GM18526 (cell line): Measurements from ENCODE around the gene WNK1.

Source experiments
- POLR2A ChIP-seq: IDR thresholded peaks from 3 replicates; pipeline ENCODE4 v1.6.1; 2011; ENCODE audit not compliant: insufficient read length; ENCODE audit errors: extremely low read depth

Gene WNK1

DNA sequence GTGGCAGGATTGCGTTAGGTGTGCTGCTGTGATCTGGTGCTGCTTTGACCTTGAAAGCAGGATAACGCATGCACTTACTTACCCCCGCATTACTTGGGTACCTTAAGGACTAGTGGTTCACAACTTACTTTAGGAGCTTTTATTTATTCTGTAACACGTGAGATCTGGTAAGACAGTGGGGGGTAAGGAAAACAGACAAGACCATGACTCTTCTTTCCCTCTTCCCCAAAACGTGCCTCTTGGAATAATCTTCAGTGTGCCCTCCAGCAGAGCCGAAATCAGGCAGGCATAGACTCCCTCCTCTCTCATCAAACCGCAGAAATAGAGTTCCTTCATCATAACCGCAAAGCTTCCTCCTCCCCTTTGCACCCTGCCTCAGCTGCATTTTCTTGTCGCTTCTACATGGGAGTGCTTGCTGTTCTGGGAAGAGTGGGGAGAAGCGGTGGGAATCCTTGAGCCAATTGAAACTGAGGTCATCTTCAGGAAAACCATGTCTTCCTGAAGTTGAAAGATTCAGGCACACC is 153.7 kb downstream of the WNK1 start:
- no peak for TF ChIP-seq POLR2A

DNA sequence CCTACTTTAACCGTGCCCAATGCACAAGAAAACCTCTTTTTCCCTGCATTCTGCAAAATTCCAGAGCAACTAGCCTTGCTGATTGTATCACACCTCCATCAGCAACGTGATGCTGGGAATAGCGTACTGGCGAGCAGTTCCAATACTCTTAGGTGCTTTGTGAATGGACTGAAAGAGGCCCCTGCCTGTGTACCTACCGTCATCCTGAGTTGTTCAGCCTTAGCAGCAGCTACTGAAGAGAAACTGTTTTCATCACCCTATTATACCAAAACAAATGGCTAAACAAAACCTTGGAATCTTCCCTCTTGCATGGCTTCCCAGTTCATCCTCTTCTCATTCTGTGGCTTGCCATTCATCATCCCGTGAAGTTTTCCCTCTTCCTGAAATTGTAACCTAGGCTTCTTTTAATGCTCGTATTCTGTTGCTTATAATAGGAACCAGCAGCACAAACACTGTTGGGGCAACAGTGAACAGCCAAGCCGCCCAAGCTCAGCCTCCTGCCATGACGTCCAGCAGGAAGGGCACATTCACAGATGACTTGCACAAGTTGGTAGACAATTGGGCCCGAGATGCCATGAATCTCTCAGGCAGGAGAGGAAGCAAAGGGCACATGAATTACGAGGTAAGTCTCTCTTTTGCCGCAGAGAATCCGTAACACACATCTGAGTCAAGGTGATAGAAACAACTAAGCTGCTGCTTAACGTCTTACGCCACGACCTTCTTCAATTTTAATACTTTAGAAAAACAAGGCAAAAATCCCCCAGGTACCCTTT is 155.2 kb downstream of the WNK1 start:
- TF ChIP-seq POLR2A = no peak

DNA sequence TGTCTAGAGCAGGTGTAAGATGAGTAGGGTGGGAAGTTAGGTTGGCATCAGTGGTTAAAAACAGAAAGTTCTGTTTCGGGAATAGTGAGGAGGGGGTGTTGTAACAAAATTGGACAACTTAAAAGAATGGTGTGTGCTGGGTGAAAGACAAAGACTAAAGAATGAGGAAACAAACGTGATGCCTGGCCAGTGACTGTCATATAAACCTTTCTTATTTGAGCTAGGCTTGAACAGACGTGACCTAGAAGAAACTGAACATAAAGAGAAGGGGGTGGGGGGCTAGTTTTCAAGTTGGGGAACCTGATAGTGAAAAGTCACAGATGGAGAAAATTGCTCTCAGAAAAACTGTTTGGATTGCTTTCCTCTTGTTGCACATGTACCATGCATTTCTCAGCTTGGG is 157.5 kb downstream of the WNK1 start:
- TF ChIP-seq POLR2A = no peak

DNA sequence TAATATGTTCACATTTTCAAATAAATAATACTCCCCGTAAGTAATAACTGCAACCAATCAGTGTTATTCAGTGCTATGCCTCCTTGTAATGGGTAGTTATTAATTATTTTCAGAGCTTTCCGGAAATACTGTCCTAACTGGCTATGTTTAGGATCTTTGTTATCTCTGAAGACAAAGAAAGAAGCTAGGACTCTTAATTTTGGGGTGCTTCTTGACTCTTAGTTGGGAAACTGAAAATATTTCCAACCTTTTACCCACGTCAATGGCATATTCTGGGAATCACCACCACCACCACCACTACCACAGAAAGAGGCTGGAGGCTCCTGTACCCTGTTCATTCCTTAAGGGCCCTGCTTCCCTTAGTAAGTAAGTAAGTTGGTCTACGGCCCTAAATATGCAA is 158.0 kb downstream of the WNK1 start:
- TF ChIP-seq POLR2A = no peak

DNA sequence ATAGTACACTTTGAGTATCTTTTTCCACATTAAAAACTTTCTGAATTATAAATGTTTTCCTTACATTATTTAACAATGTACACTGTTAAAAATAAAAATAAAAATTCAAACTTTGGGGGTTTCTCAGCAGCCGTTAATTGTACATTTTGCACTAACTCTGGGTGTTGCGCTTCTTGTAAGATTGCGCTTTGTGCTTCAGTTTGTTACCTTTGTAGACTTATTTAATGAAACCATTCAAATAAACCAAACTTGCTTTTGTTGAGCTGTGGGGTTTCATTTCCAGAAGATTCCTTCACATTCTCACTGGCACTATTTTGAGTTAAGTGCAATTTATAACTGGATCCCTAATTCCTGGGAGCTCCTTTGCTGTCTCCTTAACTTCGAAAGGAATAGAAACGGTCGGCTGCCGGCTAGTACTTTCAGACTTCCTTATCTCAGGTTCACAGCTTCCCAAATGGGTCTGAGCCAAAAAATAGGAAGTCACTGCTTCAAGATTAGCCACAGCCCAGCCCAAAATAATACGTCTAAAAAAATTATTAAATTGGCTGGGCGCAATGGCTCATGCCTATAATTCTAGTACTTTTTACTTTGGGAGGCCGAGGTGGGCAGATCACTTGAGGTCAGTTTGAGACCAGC is 158.9 kb downstream of the WNK1 start:
- TF ChIP-seq POLR2A = no peak

DNA sequence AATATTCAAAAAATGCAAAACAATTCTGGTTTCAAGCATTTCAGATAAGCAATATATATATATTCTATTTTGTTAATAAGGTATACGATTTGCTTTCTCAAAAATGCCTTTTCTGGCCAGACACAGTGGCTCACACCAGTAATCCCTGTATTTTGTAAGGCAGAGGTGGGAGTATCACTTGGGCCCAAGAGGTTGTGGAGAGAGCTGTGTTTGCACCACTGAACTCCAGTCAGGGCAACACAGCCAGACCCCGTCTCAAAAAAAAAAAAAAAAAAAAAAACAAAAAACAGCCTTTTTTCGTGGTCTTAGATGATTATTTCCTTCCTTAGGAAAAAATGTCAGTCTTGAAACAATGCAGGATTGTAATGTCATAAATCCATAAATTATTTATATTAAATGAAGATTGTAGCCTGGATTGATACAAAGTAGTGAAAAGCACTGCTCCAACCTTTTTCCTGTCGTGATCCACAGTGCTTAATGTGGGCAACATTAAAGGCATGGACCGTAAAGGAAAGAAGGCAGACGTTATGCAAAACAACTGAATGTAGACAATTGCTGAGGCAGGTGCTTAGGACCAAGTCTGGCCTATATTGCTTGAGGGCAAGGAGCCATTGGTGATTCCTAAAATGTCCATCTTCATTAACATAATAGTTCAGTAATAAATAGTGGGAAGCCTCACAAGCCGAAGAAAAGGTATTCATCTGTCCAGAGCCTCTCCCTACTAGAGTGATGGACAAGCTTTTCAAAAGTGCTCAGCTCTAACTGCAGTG is 160.3 kb downstream of the WNK1 start:
- no peak for TF ChIP-seq POLR2A

DNA sequence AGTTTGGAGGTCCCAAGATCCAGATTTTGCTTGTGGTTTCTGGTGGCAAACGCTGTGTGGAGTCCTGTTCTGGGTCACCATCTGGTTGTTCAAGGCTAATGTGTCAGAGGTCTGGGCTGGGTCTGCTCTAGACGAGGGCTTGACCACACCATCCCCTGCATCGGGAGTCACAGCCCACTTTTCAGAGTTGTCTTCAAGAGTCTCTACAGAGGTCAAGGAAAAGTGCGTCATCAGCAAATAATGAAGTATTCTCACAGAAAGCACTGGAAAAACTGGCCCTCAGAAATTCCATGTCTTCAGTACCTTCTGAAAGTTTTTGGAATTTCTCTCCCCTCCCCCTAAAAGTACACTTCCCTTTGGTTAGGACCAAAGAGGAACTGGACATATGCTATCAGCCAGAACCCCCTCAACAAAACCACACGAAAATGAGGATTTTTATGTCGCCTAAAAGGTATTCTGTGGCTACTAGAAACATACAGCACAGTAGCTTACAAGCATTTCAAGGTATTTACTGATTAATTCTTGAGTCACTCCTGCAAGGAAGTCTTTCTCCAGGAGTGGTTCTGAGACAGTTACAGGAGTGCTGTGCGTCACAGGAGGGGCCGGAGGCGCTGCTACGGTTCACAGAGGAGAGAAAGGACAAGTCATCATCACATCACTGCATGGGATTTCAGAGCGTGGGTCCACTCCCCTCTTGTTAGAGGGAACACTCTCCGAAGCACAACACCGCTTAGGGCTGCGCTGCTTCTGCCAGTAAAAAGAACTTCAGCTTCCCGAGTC is 161.7 kb downstream of the WNK1 start:
- no peak for TF ChIP-seq POLR2A

DNA sequence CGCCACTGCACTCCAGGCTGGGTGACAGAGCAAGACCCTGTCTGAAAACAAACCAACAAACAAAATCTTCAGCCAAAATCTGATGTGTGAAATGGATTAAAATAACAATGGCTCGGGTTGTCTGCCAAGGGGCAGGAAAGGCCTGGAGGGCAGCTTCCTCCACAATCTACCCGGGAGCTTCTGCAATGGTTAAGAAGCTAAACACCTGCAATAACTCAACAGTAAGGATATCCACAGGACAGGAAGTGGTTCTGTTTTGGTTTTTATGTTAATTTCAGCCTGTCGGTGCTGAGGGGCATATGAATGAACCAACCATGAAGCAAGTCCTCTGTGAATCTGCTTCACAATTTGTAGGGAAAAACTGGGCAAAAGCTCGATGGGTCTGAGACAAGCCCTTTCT is 162.7 kb downstream of the WNK1 start:
- no peak for TF ChIP-seq POLR2A

DNA sequence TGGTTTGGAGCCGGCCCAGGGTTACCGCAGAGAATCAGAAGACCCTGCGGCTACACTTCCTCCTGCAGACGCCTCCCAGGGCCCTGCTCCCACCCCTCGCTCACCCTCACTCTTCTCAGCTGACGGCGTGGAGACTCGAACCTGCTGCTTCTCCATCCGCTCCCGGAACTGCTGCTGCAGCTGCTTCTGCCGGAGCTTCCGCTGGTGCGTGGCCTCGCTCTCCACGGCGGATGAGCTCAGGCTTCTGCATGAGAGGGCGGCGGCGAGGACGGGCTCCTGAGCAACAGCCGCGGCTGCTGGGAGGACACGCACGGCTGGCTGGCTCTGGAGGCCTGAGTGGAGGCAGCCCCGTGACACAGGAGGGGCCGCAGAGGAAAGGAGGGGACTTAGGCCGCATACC is 163.9 kb downstream of the WNK1 start:
- TF ChIP-seq POLR2A = no peak

DNA sequence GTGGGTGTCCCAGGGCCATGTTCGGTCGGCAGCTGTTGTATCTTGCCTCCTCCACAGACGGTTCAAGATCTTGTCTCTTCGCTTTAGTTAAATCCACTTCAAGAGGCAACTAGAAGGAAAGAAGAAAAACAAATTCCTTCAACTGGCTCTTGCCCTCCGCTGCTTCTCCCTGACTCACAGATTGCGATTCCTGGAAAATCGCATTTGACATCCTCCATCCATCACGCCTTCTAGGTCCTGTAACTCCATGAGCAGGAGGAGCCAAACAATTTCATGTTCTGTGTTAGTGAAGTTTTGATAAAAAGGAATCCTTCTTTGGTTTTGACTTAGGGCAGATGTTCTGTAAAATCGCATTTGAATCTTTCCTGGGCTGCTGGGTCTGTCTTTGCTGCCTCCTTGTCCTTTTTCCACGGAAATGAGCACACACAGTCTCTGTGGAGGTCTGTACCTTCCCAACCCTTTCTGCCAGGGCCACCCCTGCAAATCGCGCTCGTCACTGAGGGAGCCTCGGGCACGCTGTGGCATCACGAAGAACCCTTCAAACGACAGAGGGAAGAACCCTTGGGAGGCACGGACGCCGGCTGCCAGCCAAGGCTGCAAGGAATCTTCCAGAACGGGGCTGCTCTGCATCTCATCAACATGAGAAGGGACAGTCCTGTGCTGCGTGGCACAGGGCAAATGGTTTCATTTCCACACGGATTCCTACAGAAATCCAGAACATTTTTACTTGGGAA is 164.5 kb downstream of the WNK1 start:
- TF ChIP-seq POLR2A = no peak

DNA sequence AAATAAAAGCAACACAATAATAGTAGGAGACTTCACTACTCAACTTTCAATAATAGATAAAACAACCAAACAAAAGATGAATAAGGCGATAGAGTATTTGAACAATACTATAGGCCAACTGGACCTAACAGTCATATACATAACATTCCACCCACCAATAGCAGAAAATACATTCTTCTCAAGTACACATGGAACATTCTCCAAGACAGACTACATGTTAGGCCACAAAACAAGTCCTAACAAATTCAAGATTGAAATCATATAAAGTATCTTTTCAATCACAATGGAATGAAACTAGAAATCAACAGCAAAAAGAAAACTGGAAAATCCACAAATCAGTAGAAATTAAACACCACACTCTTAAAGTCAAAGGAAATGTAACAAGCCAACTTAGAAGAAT is 168.3 kb downstream of the WNK1 start:
- no peak for TF ChIP-seq POLR2A

DNA sequence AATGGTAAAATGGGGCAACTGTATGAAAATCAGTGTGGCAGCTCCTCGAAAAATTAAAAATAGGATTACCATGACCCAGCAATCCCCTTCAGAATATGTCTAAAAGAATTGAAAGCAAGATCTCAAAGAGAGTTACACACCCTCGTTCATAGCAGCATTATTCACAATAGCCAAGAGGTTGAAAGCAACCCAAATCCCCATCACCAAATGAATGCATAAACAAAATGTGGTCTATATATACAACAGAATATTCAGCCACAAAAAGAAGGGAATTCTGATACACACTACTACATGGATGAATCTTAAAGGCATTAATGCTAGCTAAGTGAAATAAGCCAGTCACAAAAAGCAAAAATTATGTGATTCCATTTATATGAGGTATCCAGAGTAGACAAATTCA is 169.9 kb downstream of the WNK1 start:
- no peak for TF ChIP-seq POLR2A

DNA sequence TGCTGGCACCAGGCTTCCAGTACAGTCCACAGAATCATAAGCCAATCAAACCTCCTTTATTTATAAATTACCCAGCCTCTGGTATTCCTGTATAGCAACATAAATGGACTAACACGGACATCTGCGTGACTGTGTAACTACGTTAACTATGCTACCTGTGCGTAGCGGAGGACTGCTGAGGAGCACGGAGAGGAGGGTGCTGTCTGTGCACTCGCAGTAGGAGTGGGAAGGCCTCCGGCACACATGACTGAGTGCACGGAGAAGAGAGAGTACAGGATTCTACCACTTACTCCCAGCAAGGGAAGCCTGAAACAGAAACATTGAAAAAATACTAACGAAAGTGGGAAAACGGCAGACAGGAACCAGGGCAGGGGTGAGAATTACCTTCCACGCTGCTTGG is 174.3 kb downstream of the WNK1 start:
- no peak for TF ChIP-seq POLR2A

DNA sequence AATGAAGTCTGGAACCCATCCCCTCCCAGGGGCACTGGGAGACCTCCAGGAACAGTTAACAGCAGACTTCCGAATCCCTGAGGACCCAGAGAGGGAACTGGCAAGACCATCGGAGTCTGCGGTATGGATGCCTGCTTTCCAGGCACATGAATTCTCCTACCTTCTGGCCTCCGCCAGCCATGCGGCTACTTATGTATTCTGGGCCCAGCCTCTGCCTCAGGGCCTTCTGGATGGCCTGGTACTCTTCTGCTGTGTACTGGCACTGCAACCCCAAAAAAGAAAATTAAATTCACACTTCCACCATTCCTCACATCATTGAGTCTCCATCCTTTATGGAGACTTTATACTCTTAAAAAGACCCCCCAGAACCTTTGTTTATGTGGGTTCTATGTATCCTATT is 178.7 kb downstream of the WNK1 start:
- no peak for TF ChIP-seq POLR2A
